H1 (cell line): Measurements from ENCODE around the gene HDHD2. TPM values are rescaled to one million over a fixed set of nuclear protein-coding genes. Genes with fewer than 3 reads are reported as not detected.

ENCODE experiments used
- CTCF ChIA-PET: fragments of 300-600 bp; sonication (Branson Sonifier 250); formaldehyde crosslinking; loops from one replicate; lab custom pipeline; 2021; ENCODE audit not compliant: partially characterized antibody; lab: Charles Lee
- POLR2A ChIA-PET: fragments of 300-600 bp; sonication (Branson Sonifier 250); formaldehyde crosslinking; loops from one replicate; lab custom pipeline; 2021; ENCODE audit warnings: inconsistent platforms; ENCODE audit not compliant: partially characterized antibody; lab: Charles Lee
- DNase-seq, 2 experiments: peaks; one replicate each; pipeline versions ENCODE4 v3.0.0 to v3.0.0-alpha.2; 2010 to 2022; ENCODE audit warnings: low spot score in 2 of 2, low read depth in 1 of 2, mixed read lengths in 1 of 2
- FAIRE-seq: peaks from 2 replicates; lab custom pipeline; 2011; peaks lifted over from hg19 to GRCh38; lab: Jason Lieb, UNC
- H2AFZ ChIP-seq: 2 replicates; pipeline ENCODE4 v1.8.1; 2012; ENCODE audit warnings: low read length, inconsistent platforms
- H2AK5ac ChIP-seq: 2 replicates; pipeline ENCODE4 v1.6.1; 2013; ENCODE audit warnings: low read depth, low read length
- H2BK120ac ChIP-seq: replicated peaks from 2 replicates; pipeline ENCODE3; 2013; ENCODE audit warnings: low read depth, low read length, inconsistent platforms
- H2BK12ac ChIP-seq: 2 replicates; pipeline ENCODE4 v1.6.1; 2013; ENCODE audit warnings: low read depth, low read length
- H2BK15ac ChIP-seq: 2 replicates; pipeline ENCODE4 v1.6.1; 2013; ENCODE audit warnings: low read length
- H2BK20ac ChIP-seq: 2 replicates; pipeline ENCODE4 v1.6.1; 2013; ENCODE audit warnings: low read length
- H2BK5ac ChIP-seq: 2 replicates; pipeline ENCODE4 v1.6.1; 2013; ENCODE audit warnings: low read depth, low read length
- H3K14ac ChIP-seq: 2 replicates; pipeline ENCODE4 v1.6.1; 2013; ENCODE audit warnings: inconsistent platforms; ENCODE audit not compliant: insufficient read length
- H3K18ac ChIP-seq: 2 replicates; pipeline ENCODE4 v1.6.1; 2013; ENCODE audit warnings: low read length; ENCODE audit errors: extremely low read depth
- H3K23ac ChIP-seq: 2 replicates; pipeline ENCODE4 v1.6.1; 2013; ENCODE audit warnings: inconsistent platforms; ENCODE audit not compliant: insufficient read length
- H3K23me2 ChIP-seq: 2 replicates; pipeline ENCODE4 v1.6.1; 2013; ENCODE audit warnings: low read depth, low read length
- H3K27ac ChIP-seq: 2 replicates; pipeline ENCODE4 v1.6.1; 2011; ENCODE audit warnings: low read depth, low read length, inconsistent platforms
- H3K27me3 ChIP-seq, 4 experiments: replicated peaks in 1 of 4; 1 replicate in 1 of 4; 2 replicates in 3 of 4; pipeline versions ENCODE4 v1.6.1 to v1.8.1; 2011 to 2013; ENCODE audit warnings: low read length in 3 of 4, mild to moderate bottlenecking in 3 of 4, inconsistent platforms in 2 of 4, mixed read lengths in 2 of 4, moderate library complexity in 1 of 4; ENCODE audit not compliant: control insufficient read depth in 3 of 4, insufficient read depth in 3 of 4; ENCODE audit errors: extremely low read depth in 1 of 4
- H3K36me3 ChIP-seq, 4 experiments: 2 replicates each; pipeline versions ENCODE4 v1.6.1 to v1.8.1; 2011 to 2013; ENCODE audit warnings: mild to moderate bottlenecking in 4 of 4, low read length in 3 of 4, moderate library complexity in 2 of 4, control low read depth in 1 of 4, inconsistent platforms in 1 of 4; ENCODE audit not compliant: insufficient read depth in 4 of 4, control insufficient read depth in 2 of 4
- H3K4ac ChIP-seq: replicated peaks from 2 replicates; pipeline ENCODE3; 2013; ENCODE audit warnings: low read length, low read depth, mixed read lengths, inconsistent platforms; ENCODE audit not compliant: insufficient read length
- H3K4me1 ChIP-seq, 4 experiments: replicated peaks in 1 of 4; 1 replicate in 1 of 4; 2 replicates in 3 of 4; pipeline versions ENCODE4 v1.6.1 to v1.8.1; 2011 to 2013; ENCODE audit warnings: low read length in 3 of 4, inconsistent platforms in 2 of 4, mixed read lengths in 1 of 4; ENCODE audit not compliant: insufficient read depth in 4 of 4, control insufficient read depth in 3 of 4
- H3K4me2 ChIP-seq, 2 experiments: 2 replicates each; pipeline versions ENCODE4 v1.6.1 to v1.8.1; 2011 to 2013; ENCODE audit warnings: low read depth in 2 of 2, low read length in 2 of 2, control low read depth in 1 of 2, inconsistent platforms in 1 of 2, mild to moderate bottlenecking in 1 of 2; ENCODE audit not compliant: insufficient read depth in 1 of 2
- H3K4me3 ChIP-seq, 4 experiments: fragments of 200-600, 300-600 bp in 1 of 4; sonication (generic), shearing (Covaris generic), sonication (Bioruptor Twin) in 1 of 4; 2 replicates each; pipeline versions ENCODE4 v1.5.1 to v1.8.1; 2011 to 2016; ENCODE audit warnings: low read length in 4 of 4, low read depth in 3 of 4, control low read depth in 2 of 4, inconsistent platforms in 2 of 4, mild to moderate bottlenecking in 2 of 4, mixed read lengths in 1 of 4, moderate library complexity in 1 of 4; ENCODE audit not compliant: insufficient read depth in 2 of 4; ENCODE audit errors: extremely low read depth in 1 of 4
- H3K56ac ChIP-seq: replicated peaks from 2 replicates; pipeline ENCODE3; 2013; ENCODE audit warnings: low read depth, mild to moderate bottlenecking, mixed read lengths, low read length, inconsistent platforms; ENCODE audit not compliant: insufficient read length
- H3K79me1 ChIP-seq: 2 replicates; pipeline ENCODE4 v1.6.1; 2013; ENCODE audit warnings: low read depth, low read length, control low read depth
- H3K79me2 ChIP-seq, 2 experiments: 2 replicates each; pipeline versions ENCODE4 v1.6.1 to v1.8.1; 2012 to 2013; ENCODE audit warnings: low read length in 2 of 2, mild to moderate bottlenecking in 2 of 2, inconsistent platforms in 1 of 2; ENCODE audit not compliant: insufficient read depth in 2 of 2, control insufficient read depth in 1 of 2
- H3K9ac ChIP-seq, 4 experiments: replicated peaks in 1 of 4; 1 replicate in 1 of 4; 2 replicates in 3 of 4; pipeline versions ENCODE4 v1.6.1 to v1.8.1; 2011 to 2013; ENCODE audit warnings: low read depth in 3 of 4, low read length in 3 of 4, control low read depth in 2 of 4, mild to moderate bottlenecking in 2 of 4, moderate library complexity in 2 of 4, inconsistent platforms in 1 of 4; ENCODE audit errors: extremely low read depth in 1 of 4
- H3K9me3 ChIP-seq, 2 experiments: 2 replicates each; pipeline versions ENCODE4 v1.6.1 to v1.8.1; 2012 to 2013; ENCODE audit warnings: mild to moderate bottlenecking in 2 of 2, moderate library complexity in 2 of 2, control low read depth in 1 of 2, inconsistent platforms in 1 of 2, low read depth in 1 of 2, low read length in 1 of 2, mixed read lengths in 1 of 2; ENCODE audit not compliant: insufficient read depth in 2 of 2
- H4K20me1 ChIP-seq, 2 experiments: replicated peaks in 1 of 2; 2 replicates each; pipeline versions ENCODE3 to v1.8.1; 2011 to 2013; ENCODE audit warnings: inconsistent platforms in 2 of 2, low read length in 2 of 2, mild to moderate bottlenecking in 1 of 2; ENCODE audit not compliant: insufficient read depth in 2 of 2, control insufficient read depth in 1 of 2
- H4K5ac ChIP-seq: 2 replicates; pipeline ENCODE4 v1.6.1; 2013; ENCODE audit warnings: low read length, low read depth, mixed read lengths, inconsistent platforms; ENCODE audit not compliant: insufficient read length
- H4K8ac ChIP-seq: 2 replicates; pipeline ENCODE4 v1.8.0; 2013; ENCODE audit warnings: mild to moderate bottlenecking, moderate library complexity, low read length, inconsistent platforms; ENCODE audit not compliant: insufficient read depth; ENCODE audit errors: extremely low read depth
- H4K91ac ChIP-seq: replicated peaks from 2 replicates; pipeline ENCODE3; 2013; ENCODE audit warnings: low read length, mixed read lengths, inconsistent platforms; ENCODE audit not compliant: insufficient read length
- CEBPB ChIP-seq: IDR thresholded peaks from 2 replicates; pipeline ENCODE4 v1.6.1; 2012; ENCODE audit warnings: low read depth, low read length
- EP300 ChIP-seq, 2 experiments: IDR thresholded peaks; 1 replicate in 1 of 2; 2 replicates in 1 of 2; pipeline ENCODE4 v1.6.1; 2011 to 2012; ENCODE audit warnings: low read depth in 2 of 2, low read length in 2 of 2, mild to moderate bottlenecking in 2 of 2, borderline replicate concordance in 1 of 2, inconsistent platforms in 1 of 2, moderate library complexity in 1 of 2
- GTF2F1 ChIP-seq: IDR thresholded peaks from 2 replicates; pipeline ENCODE4 v1.6.1; 2012; ENCODE audit warnings: low read depth, low read length, improper control_type of control experiment, borderline replicate concordance
- MAFK ChIP-seq: IDR thresholded peaks from 2 replicates; pipeline ENCODE4 v1.6.1; 2012; ENCODE audit warnings: low read depth, mild to moderate bottlenecking, improper control_type of control experiment, low read length
- SIRT6 ChIP-seq: IDR thresholded peaks from one replicate; pipeline ENCODE4 v1.7.1; 2012; ENCODE audit warnings: low read length, inconsistent platforms
- SP1 ChIP-seq: IDR thresholded peaks from 2 replicates; pipeline ENCODE4 v1.6.1; 2011; ENCODE audit warnings: low read depth, low read length
- YY1 ChIP-seq: IDR thresholded peaks from 2 replicates; pipeline ENCODE4 v1.6.1; 2011; ENCODE audit warnings: low read depth, mild to moderate bottlenecking, low read length
- polyA plus RNA-seq, 7 experiments: library from polyadenylated mRNA; depleted of rRNA in 3 of 7; stranded (reverse) in 5 of 7; unstranded in 2 of 7; fragments of >200 nt in 5 of 7; fragments of 200-250 nt in 2 of 7; gene quantifications; 1 replicate in 5 of 7; 2 replicates in 1 of 7; 4 replicates in 1 of 7; pipeline versions ENCODE4 v1.2.1 to v1.2.3, GENCODE V29; 2011 to 2013; ENCODE audit warnings: missing spikeins in 2 of 7, mixed read lengths in 2 of 7
- total RNA-seq: library from RNA; stranded (reverse); fragmentation: NEBNext Ultra II Directional; extraction: Animal tissue kit (Norgen Biotek cat#: 25700); gene quantifications from 2 replicates; pipeline ENCODE4 v1.2.1, GENCODE V29; 2021
- TF ChIP-seq, protein P1 (sequence below): IDR thresholded peaks from 2 replicates; pipeline ENCODE4 v1.6.1; 2012; ENCODE audit warnings: inconsistent platforms

HDHD2 gene
- total and polyA plus RNA-seq, 2 of the 8 experiments (the other 6 are each of a cell fraction or from before 2014, with no cell fraction given), result 16.7 to 42.7 TPM

DNA sequence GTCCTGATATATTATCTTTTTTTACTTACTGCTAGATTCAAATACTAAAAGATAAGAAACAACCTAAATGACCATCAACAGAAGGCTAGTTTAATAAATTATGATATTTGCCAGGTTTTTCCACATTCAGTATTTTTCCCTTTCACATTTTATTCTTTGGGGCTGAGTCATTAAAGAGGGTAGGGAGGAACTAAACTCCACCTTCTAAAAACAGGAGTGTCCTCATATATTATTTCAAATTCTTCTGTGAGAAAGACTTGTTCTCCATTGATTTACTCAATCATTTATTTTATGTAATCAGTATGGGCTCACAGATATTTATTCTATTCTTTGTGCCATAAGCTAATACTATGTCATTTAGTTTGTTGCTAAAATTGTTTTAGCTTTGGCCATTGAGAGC, 9.0 kb downstream of the HDHD2 start:
- Histone ChIP-seq H2BK5ac (no peak overlapping the region), H4K20me1 (peaks cover 0 to 6% of the 10 kb centered on the region in 2 experiments), H2BK15ac (no peak overlapping the region), H3K4me3 (no peak overlapping the region), H2BK20ac (no peak overlapping the region), H3K9me3 (no peaks in the 10 kb centered on the region), H4K5ac (no peak overlapping the region), H3K36me3 (no peaks in the 10 kb centered on the region), H3K79me2 (peaks cover 5 to 62% of the 10 kb centered on the region in 2 experiments; a peak in 3 of 4 replicates), H3K23ac (no peak overlapping the region), H3K79me1 (peaks cover 3% of the 10 kb centered on the region; the same call in 1 of the 2 replicates), H2AK5ac (no peak overlapping the region), H3K27ac (no peak overlapping the region), H3K9ac (no peak overlapping the region), H3K4me2 (no peak overlapping the region), H3K4ac (no peak overlapping the region), H3K14ac (no peak overlapping the region), H2BK12ac (no peak overlapping the region), H3K23me2 (no peaks in the 10 kb centered on the region), H3K27me3 (no peaks in the 10 kb centered on the region), H4K91ac (no peak overlapping the region), H4K8ac (no peak overlapping the region), H3K56ac (no peak overlapping the region), H3K18ac (no peak overlapping the region), H3K4me1 (no peaks in the 10 kb centered on the region), H2BK120ac (no peak overlapping the region), H2AFZ (no peak overlapping the region)
- no peak for DNase-seq
- TF ChIP-seq EP300 (IDR thresholded peaks at IDR 0.05; ENCODE audit: borderline replicate concordance in 1 of 2, low read depth in 2 of 2, low read length in 2 of 2) (no peak), SP1 (no peak), CEBPB (no peak), YY1 (no peak), MAFK (no peak), SIRT6 (no peak), GTF2F1 (no peak)
- TF ChIP-seq, protein P1, sequence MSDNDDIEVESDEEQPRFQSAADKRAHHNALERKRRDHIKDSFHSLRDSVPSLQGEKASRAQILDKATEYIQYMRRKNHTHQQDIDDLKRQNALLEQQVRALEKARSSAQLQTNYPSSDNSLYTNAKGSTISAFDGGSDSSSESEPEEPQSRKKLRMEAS, result no peak
- no peak for FAIRE-seq
- ChIA-PET CTCF (no interaction called here), POLR2A (interaction anchor here (1.0 kb wide), 1 partner anchor 9 kb away, joined by 3 read pairs; no protein-coding TSS in a partner anchor)
